ENCODE data around the gene GKAP1.

GKAP1 gene

GRCh38 chr9:83800236-83801033, 17.1 kb downstream of the GKAP1 start:
- no peaks in the 10 kb centered on the region for H3K36me3 ChIP-seq (ENCODE audit: insufficient read depth, low read length)
- H3K27ac ChIP-seq (ENCODE audit: low read depth, low read length) = no peak overlapping the region
- no peaks in the 10 kb centered on the region for H3K27me3 ChIP-seq (ENCODE audit: insufficient read depth, low read length)
- H2AFZ ChIP-seq (ENCODE audit: low read length, unreplicated experiment) = no peak overlapping the region
- H3K79me2 ChIP-seq (ENCODE audit: control insufficient read depth, insufficient read depth, low read length, unreplicated experiment) = no peaks in the 10 kb centered on the region
- H3K4me3 ChIP-seq (ENCODE audit: low read depth, low read length) = no peak overlapping the region
- H3K4me1 ChIP-seq (ENCODE audit: control insufficient read depth, insufficient read depth, low read length, unreplicated experiment) = no peaks in the 10 kb centered on the region

GRCh38 chr9:83794051-83794450, 23.5 kb downstream of the GKAP1 start:
- Histone ChIP-seq H3K27ac (ENCODE audit: low read depth, low read length) (no peak overlapping the region), H3K4me1 (ENCODE audit: control insufficient read depth, insufficient read depth, low read length, unreplicated experiment) (no peaks in the 10 kb centered on the region), H2AFZ (ENCODE audit: low read length, unreplicated experiment) (peak overlapping the region; percentile 15), H3K79me2 (ENCODE audit: control insufficient read depth, insufficient read depth, low read length, unreplicated experiment) (no peaks in the 10 kb centered on the region), H3K36me3 (ENCODE audit: insufficient read depth, low read length) (no peaks in the 10 kb centered on the region), H3K4me3 (ENCODE audit: low read depth, low read length) (no peak overlapping the region), H3K27me3 (ENCODE audit: insufficient read depth, low read length) (no peaks in the 10 kb centered on the region)

- no peak overlapping the region for H3K4me3 ChIP-seq (ENCODE audit: low read depth, low read length)
- no peaks in the 10 kb centered on the region for H3K27me3 ChIP-seq (ENCODE audit: insufficient read depth, low read length)
- H3K36me3 ChIP-seq (ENCODE audit: insufficient read depth, low read length) = no peaks in the 10 kb centered on the region
- H3K79me2 ChIP-seq (ENCODE audit: control insufficient read depth, insufficient read depth, low read length, unreplicated experiment) = no peaks in the 10 kb centered on the region
- no peaks in the 10 kb centered on the region for H3K4me1 ChIP-seq (ENCODE audit: control insufficient read depth, insufficient read depth, low read length, unreplicated experiment)
- H3K27ac ChIP-seq (ENCODE audit: low read depth, low read length) = no peak overlapping the region
- no peak overlapping the region for H2AFZ ChIP-seq (ENCODE audit: low read length, unreplicated experiment)
These were observed 24.8 kb downstream of the GKAP1 start for GRCh38 chr9:83792746-83793145.

- no peaks in the 10 kb centered on the region for H3K27me3 ChIP-seq (ENCODE audit: insufficient read depth, low read length)
- no peaks in the 10 kb centered on the region for H3K79me2 ChIP-seq (ENCODE audit: control insufficient read depth, insufficient read depth, low read length, unreplicated experiment)
- no peaks in the 10 kb centered on the region for H3K36me3 ChIP-seq (ENCODE audit: insufficient read depth, low read length)
- H3K27ac ChIP-seq (ENCODE audit: low read depth, low read length) = no peak overlapping the region
- H3K4me1 ChIP-seq (ENCODE audit: control insufficient read depth, insufficient read depth, low read length, unreplicated experiment) = no peaks in the 10 kb centered on the region
- H2AFZ ChIP-seq (ENCODE audit: low read length, unreplicated experiment) = no peak overlapping the region
- no peak overlapping the region for H3K4me3 ChIP-seq (ENCODE audit: low read depth, low read length)
These were observed 39.4 kb downstream of the GKAP1 start for GRCh38 chr9:83778164-83778563.

GRCh38 chr9:83775932-83776331, 41.6 kb downstream of the GKAP1 start:
- H3K79me2 ChIP-seq (ENCODE audit: control insufficient read depth, insufficient read depth, low read length, unreplicated experiment) = no peaks in the 10 kb centered on the region
- no peak overlapping the region for H3K27ac ChIP-seq (ENCODE audit: low read depth, low read length)
- H3K36me3 ChIP-seq (ENCODE audit: insufficient read depth, low read length) = no peaks in the 10 kb centered on the region
- no peaks in the 10 kb centered on the region for H3K4me1 ChIP-seq (ENCODE audit: control insufficient read depth, insufficient read depth, low read length, unreplicated experiment)
- H2AFZ ChIP-seq (ENCODE audit: low read length, unreplicated experiment) = no peak overlapping the region
- H3K27me3 ChIP-seq (ENCODE audit: insufficient read depth, low read length) = no peaks in the 10 kb centered on the region
- no peak overlapping the region for H3K4me3 ChIP-seq (ENCODE audit: low read depth, low read length)

- no peak overlapping the region for H3K4me3 ChIP-seq (ENCODE audit: low read depth, low read length)
- H3K79me2 ChIP-seq (ENCODE audit: control insufficient read depth, insufficient read depth, low read length, unreplicated experiment) = no peaks in the 10 kb centered on the region
- H3K27ac ChIP-seq (ENCODE audit: low read depth, low read length) = no peak overlapping the region
- H2AFZ ChIP-seq (ENCODE audit: low read length, unreplicated experiment) = no peak overlapping the region
- H3K27me3 ChIP-seq (ENCODE audit: insufficient read depth, low read length) = peaks cover 14% of the 10 kb centered on the region; the same call in 1 of the 2 replicates
- H3K36me3 ChIP-seq (ENCODE audit: insufficient read depth, low read length) = no peaks in the 10 kb centered on the region
- no peaks in the 10 kb centered on the region for H3K4me1 ChIP-seq (ENCODE audit: control insufficient read depth, insufficient read depth, low read length, unreplicated experiment)
These were observed 44.7 kb downstream of the GKAP1 start for GRCh38 chr9:83772860-83773259.

- Histone ChIP-seq H3K27me3 (ENCODE audit: insufficient read depth, low read length) (peaks cover 32% of the 10 kb centered on the region), H3K4me3 (ENCODE audit: low read depth, low read length) (no peak overlapping the region), H3K79me2 (ENCODE audit: control insufficient read depth, insufficient read depth, low read length, unreplicated experiment) (no peaks in the 10 kb centered on the region), H3K4me1 (ENCODE audit: control insufficient read depth, insufficient read depth, low read length, unreplicated experiment) (no peaks in the 10 kb centered on the region), H3K27ac (ENCODE audit: low read depth, low read length) (no peak overlapping the region), H3K36me3 (ENCODE audit: insufficient read depth, low read length) (no peaks in the 10 kb centered on the region), H2AFZ (ENCODE audit: low read length, unreplicated experiment) (no peak overlapping the region)
These were observed 52.2 kb downstream of the GKAP1 start for GRCh38 chr9:83765376-83765775.

- Histone ChIP-seq H3K4me1 (ENCODE audit: control insufficient read depth, insufficient read depth, low read length, unreplicated experiment) (no peaks in the 10 kb centered on the region), H3K27me3 (ENCODE audit: insufficient read depth, low read length) (peaks cover 2% of the 10 kb centered on the region; the same call in 1 of the 2 replicates), H3K36me3 (ENCODE audit: insufficient read depth, low read length) (no peaks in the 10 kb centered on the region), H3K27ac (ENCODE audit: low read depth, low read length) (no peak overlapping the region), H2AFZ (ENCODE audit: low read length, unreplicated experiment) (no peak overlapping the region), H3K4me3 (ENCODE audit: low read depth, low read length) (no peak overlapping the region), H3K79me2 (ENCODE audit: control insufficient read depth, insufficient read depth, low read length, unreplicated experiment) (no peaks in the 10 kb centered on the region)
These were observed 63.1 kb downstream of the GKAP1 start for GRCh38 chr9:83754383-83754977.

- Histone ChIP-seq H3K79me2 (ENCODE audit: control insufficient read depth, insufficient read depth, low read length, unreplicated experiment) (no peaks in the 10 kb centered on the region), H2AFZ (ENCODE audit: low read length, unreplicated experiment) (no peak overlapping the region), H3K27ac (ENCODE audit: low read depth, low read length) (no peak overlapping the region), H3K27me3 (ENCODE audit: insufficient read depth, low read length) (no peaks in the 10 kb centered on the region), H3K36me3 (ENCODE audit: insufficient read depth, low read length) (no peaks in the 10 kb centered on the region), H3K4me3 (ENCODE audit: low read depth, low read length) (no peak overlapping the region), H3K4me1 (ENCODE audit: control insufficient read depth, insufficient read depth, low read length, unreplicated experiment) (no peaks in the 10 kb centered on the region)
These were observed 67.9 kb downstream of the GKAP1 start for GRCh38 chr9:83749706-83750105.

- Histone ChIP-seq H3K79me2 (ENCODE audit: control insufficient read depth, insufficient read depth, low read length, unreplicated experiment) (no peaks in the 10 kb centered on the region), H3K36me3 (ENCODE audit: insufficient read depth, low read length) (no peaks in the 10 kb centered on the region), H2AFZ (ENCODE audit: low read length, unreplicated experiment) (no peak overlapping the region), H3K4me3 (ENCODE audit: low read depth, low read length) (no peak overlapping the region), H3K27me3 (ENCODE audit: insufficient read depth, low read length) (no peaks in the 10 kb centered on the region), H3K27ac (ENCODE audit: low read depth, low read length) (no peak overlapping the region), H3K4me1 (ENCODE audit: control insufficient read depth, insufficient read depth, low read length, unreplicated experiment) (no peaks in the 10 kb centered on the region)
These were observed 73.4 kb downstream of the GKAP1 start for GRCh38 chr9:83744206-83744605.

- Histone ChIP-seq H3K4me1 (ENCODE audit: control insufficient read depth, insufficient read depth, low read length, unreplicated experiment) (no peaks in the 10 kb centered on the region), H3K79me2 (ENCODE audit: control insufficient read depth, insufficient read depth, low read length, unreplicated experiment) (no peaks in the 10 kb centered on the region), H3K27ac (ENCODE audit: low read depth, low read length) (no peak overlapping the region), H2AFZ (ENCODE audit: low read length, unreplicated experiment) (no peak overlapping the region), H3K27me3 (ENCODE audit: insufficient read depth, low read length) (no peaks in the 10 kb centered on the region), H3K36me3 (ENCODE audit: insufficient read depth, low read length) (no peaks in the 10 kb centered on the region), H3K4me3 (ENCODE audit: low read depth, low read length) (no peak overlapping the region)
These were observed 83.8 kb downstream of the GKAP1 start for GRCh38 chr9:83733739-83734138.

Data from ACC112 (cell line).